Heart left ventricle (tissue), 13 donors: ENCODE data around the gene INO80.

Experiments
- POLR2A ChIP-seq, 2 donors: fragments of 450-650 bp; IDR thresholded peaks; one replicate each; pipeline ENCODE4 v1.6.1; 2017; ENCODE audit warnings: antibody characterized with exemption in 2 of 2, mild to moderate bottlenecking in 2 of 2, moderate library complexity in 2 of 2
- TF ChIP-seq, protein P1 (sequence below), 12 donors: fragments of 200-600 bp; sonication (generic) in 4 of 12; IDR thresholded peaks; one replicate each; pipeline versions ENCODE4 v1.5.0 to v1.8.0; 2018 to 2022; ENCODE audit warnings: antibody characterized with exemption in 12 of 12, mild to moderate bottlenecking in 5 of 12
- donor health status: ischemic (EF 13 %, LVEDD 7.1; RV severe dilation, severe dysfunction).
- donor health status: DM: no; HTN: yes; CAD: no.
- donor health status: DM: no; HTN: no; CAD: no.
- donor health status: ischemic (EF 25% LVEDD 6.9; RV normal size, moderate dysfunction).
- donor health status: ischemic (EF 25% LVEDD 5.7; RV mildly dilated, moderate dysfunction).
- donor health status: ischemic (EF 35%, LVEDD 5.7; RV mildly dilated, moderate dysfunction).
- donor health status: nonischemic (EF 11% LVEDD 7.7; RV severe dilation, severe dysfunction).
- donor health status: DM: yes; HTN: yes; CAD: no.
- donor health status: PGD.
- donor health status: ischemic (EF 29% LVEDD 5.4; RV normal size, mild dysfunction).
- donor health status: nonischemic (EF 23%, LVEDD 6.1; RV moderate dilation, normal function).

DNA sequence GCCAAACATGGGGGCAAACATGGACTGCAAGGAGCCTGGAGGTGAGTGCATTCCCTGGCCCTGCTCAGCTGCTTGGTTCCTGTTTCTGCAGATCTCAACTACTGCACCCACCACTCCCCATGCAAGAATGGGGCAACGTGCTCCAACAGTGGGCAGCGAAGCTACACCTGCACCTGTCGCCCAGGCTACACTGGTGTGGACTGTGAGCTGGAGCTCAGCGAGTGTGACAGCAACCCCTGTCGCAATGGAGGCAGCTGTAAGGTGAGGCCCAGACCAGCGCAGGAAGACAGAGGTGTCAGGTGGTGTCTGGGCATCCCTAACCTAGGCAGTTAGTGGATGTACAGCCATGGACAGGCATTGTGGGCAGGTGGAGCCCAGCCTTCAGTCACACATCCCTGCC, 181.6 kb downstream of the INO80 start:
- TF ChIP-seq, protein P1, sequence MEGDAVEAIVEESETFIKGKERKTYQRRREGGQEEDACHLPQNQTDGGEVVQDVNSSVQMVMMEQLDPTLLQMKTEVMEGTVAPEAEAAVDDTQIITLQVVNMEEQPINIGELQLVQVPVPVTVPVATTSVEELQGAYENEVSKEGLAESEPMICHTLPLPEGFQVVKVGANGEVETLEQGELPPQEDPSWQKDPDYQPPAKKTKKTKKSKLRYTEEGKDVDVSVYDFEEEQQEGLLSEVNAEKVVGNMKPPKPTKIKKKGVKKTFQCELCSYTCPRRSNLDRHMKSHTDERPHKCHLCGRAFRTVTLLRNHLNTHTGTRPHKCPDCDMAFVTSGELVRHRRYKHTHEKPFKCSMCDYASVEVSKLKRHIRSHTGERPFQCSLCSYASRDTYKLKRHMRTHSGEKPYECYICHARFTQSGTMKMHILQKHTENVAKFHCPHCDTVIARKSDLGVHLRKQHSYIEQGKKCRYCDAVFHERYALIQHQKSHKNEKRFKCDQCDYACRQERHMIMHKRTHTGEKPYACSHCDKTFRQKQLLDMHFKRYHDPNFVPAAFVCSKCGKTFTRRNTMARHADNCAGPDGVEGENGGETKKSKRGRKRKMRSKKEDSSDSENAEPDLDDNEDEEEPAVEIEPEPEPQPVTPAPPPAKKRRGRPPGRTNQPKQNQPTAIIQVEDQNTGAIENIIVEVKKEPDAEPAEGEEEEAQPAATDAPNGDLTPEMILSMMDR (IDR thresholded peaks at IDR 0.05), result no peak
- no peak for TF ChIP-seq POLR2A (IDR thresholded peaks at IDR 0.05)
